ENCODE measurements around the gene SHISA5.
"Not testable (repeated sequence)": the region's sequence is repeated elsewhere in the genome, so short reads cannot be mapped to it uniquely, and the experiment has no call there.

The SHISA5 gene

GRCh38 chr3:48504051-48504946 is at the start of gene SHISA5:
TSS of gene SHISA5 (minus strand) at chr3:48504174. CDS start at chr3:48504094, 80 bp downstream.
- Histone ChIP-seq H4K20me1 (ENCODE audit: insufficient read depth, low read length) (no peaks in the 10 kb centered on the region), H3K4me1 (ENCODE audit: low read length) (peaks cover 27% of the 10 kb centered on the region), H3K79me2 (ENCODE audit: low read length) (no peaks in the 10 kb centered on the region), H3K36me3 (replicated peaks; ENCODE audit: low read depth, low read length) (no peaks in the 10 kb centered on the region), H3K9me3 (ENCODE audit: insufficient read depth, low read length) (no peaks in the 10 kb centered on the region), H3K27me3 (ENCODE audit: low read depth, low read length) (no peaks in the 10 kb centered on the region), H3K9ac (ENCODE audit: low read length) (peak within 1 kb of the TSS; percentile 71), H2AFZ (ENCODE audit: low read depth, low read length) (peak within 1 kb of the TSS; percentile 75), H3K27ac (ENCODE audit: low read length) (no peak within 1 kb of the TSS), H3K4me2 (ENCODE audit: low read length) (peak within 1 kb of the TSS; percentile 94), H3K4me3 (ENCODE audit: low read length) (peak within 1 kb of the TSS; percentile 85)
- no peak for TF ChIP-seq CTCF (IDR thresholded peaks at IDR 0.05; ENCODE audit: low read depth, low read length)
- no peak for TF ChIP-seq EZH2phosphoT487 (IDR thresholded peaks at IDR 0.05; ENCODE audit: low read depth)

GRCh38 chr3:48553361-48553760 is 49.4 kb upstream of the SHISA5 start:
- Histone ChIP-seq H3K4me1 (ENCODE audit: low read length) (peaks cover 16% of the 10 kb centered on the region), H2AFZ (ENCODE audit: low read depth, low read length) (no peak overlapping the region), H3K27me3 (ENCODE audit: low read depth, low read length) (no peaks in the 10 kb centered on the region), H3K9ac (ENCODE audit: low read length) (no peak overlapping the region), H4K20me1 (ENCODE audit: insufficient read depth, low read length) (peaks cover 30% of the 10 kb centered on the region; the same call in 1 of the 2 replicates), H3K9me3 (ENCODE audit: insufficient read depth, low read length) (no peaks in the 10 kb centered on the region), H3K79me2 (ENCODE audit: low read length) (peaks cover 13% of the 10 kb centered on the region), H3K36me3 (replicated peaks; ENCODE audit: low read depth, low read length) (peaks cover 52% of the 10 kb centered on the region), H3K27ac (ENCODE audit: low read length) (no peak overlapping the region), H3K4me2 (ENCODE audit: low read length) (no peak overlapping the region), H3K4me3 (ENCODE audit: low read length) (no peak overlapping the region)
- TF ChIP-seq CTCF (IDR thresholded peaks at IDR 0.05; ENCODE audit: low read depth, low read length) = no peak
- TF ChIP-seq EZH2phosphoT487 (IDR thresholded peaks at IDR 0.05; ENCODE audit: low read depth) = no peak

GRCh38 chr3:48552111-48552951 is 48.4 kb upstream of the SHISA5 start:
- H3K4me3 ChIP-seq (ENCODE audit: low read length) = no peak overlapping the region

GRCh38 chr3:48551651-48552050 is 47.7 kb upstream of the SHISA5 start:
- peaks cover 10% of the 10 kb centered on the region for H3K4me1 ChIP-seq (ENCODE audit: low read length)

More at GRCh38 chr3:48552111-48552951, 48.4 kb upstream of the SHISA5 start:
- Histone ChIP-seq H3K9ac (ENCODE audit: low read length) (no peak overlapping the region), H3K27ac (ENCODE audit: low read length) (no peak overlapping the region), H3K79me2 (ENCODE audit: low read length) (peaks cover 13% of the 10 kb centered on the region), H3K4me1 (ENCODE audit: low read length) (peaks cover 10% of the 10 kb centered on the region), H3K4me2 (ENCODE audit: low read length) (no peak overlapping the region), H3K9me3 (ENCODE audit: insufficient read depth, low read length) (no peaks in the 10 kb centered on the region), H3K27me3 (ENCODE audit: low read depth, low read length) (no peaks in the 10 kb centered on the region), H4K20me1 (ENCODE audit: insufficient read depth, low read length) (peaks cover 30% of the 10 kb centered on the region; the same call in 1 of the 2 replicates), H3K36me3 (replicated peaks; ENCODE audit: low read depth, low read length) (peaks cover 60% of the 10 kb centered on the region), H2AFZ (ENCODE audit: low read depth, low read length) (no peak overlapping the region)
- TF ChIP-seq EZH2phosphoT487 (IDR thresholded peaks at IDR 0.05; ENCODE audit: low read depth) = no peak
- no peak for TF ChIP-seq CTCF (IDR thresholded peaks at IDR 0.05; ENCODE audit: low read depth, low read length)

More at GRCh38 chr3:48551651-48552050, 47.7 kb upstream of the SHISA5 start:
- Histone ChIP-seq H3K79me2 (ENCODE audit: low read length) (peaks cover 13% of the 10 kb centered on the region), H3K36me3 (replicated peaks; ENCODE audit: low read depth, low read length) (peaks cover 67% of the 10 kb centered on the region), H4K20me1 (ENCODE audit: insufficient read depth, low read length) (peaks cover 30% of the 10 kb centered on the region; the same call in 1 of the 2 replicates)
- H2AFZ ChIP-seq (ENCODE audit: low read depth, low read length); H3K9me3 ChIP-seq (ENCODE audit: insufficient read depth, low read length); H3K27me3 ChIP-seq (ENCODE audit: low read depth, low read length); H3K27ac ChIP-seq (ENCODE audit: low read length); H3K9ac ChIP-seq (ENCODE audit: low read length); H3K4me3 ChIP-seq (ENCODE audit: low read length); H3K4me2 ChIP-seq (ENCODE audit: low read length): not testable (repeated sequence)
